WTC11 (cell line): Measurements from ENCODE around the gene TYSND1. TPM values are rescaled to one million over a fixed set of nuclear protein-coding genes. Genes with fewer than 3 reads are reported as not detected.
A peak's percentile ranks its signal among the peaks of the same experiment; 100 is the strongest.

Source experiments
- ATAC-seq: fragments of 200-7000 bp; cut with Tn5 transposase; 2 replicates; pipeline ENCODE4 v1.10.0; 2021; ENCODE audit warnings: mild to moderate bottlenecking, moderate library complexity
- CTCF ChIA-PET: fragments of 300-600 bp; sonication (Branson Sonifier 250); formaldehyde crosslinking; loops from one replicate; lab custom pipeline; 2021; ENCODE audit warnings: antibody characterized with exemption; lab: Charles Lee
- POLR2A ChIA-PET: fragments of 350-600 bp; sonication (Branson Sonifier 250); formaldehyde crosslinking; loops from one replicate; lab custom pipeline; 2021; ENCODE audit warnings: antibody characterized with exemption; lab: Charles Lee
- DNase-seq: peaks from one replicate; pipeline ENCODE4 v3.0.0; 2021; ENCODE audit warnings: low spot score
- H3K27ac Mint-ChIP-seq: 2 replicates; pipeline ENCODE4 v1.8.0; 2021; ENCODE audit warnings: mixed read lengths
- H3K27me3 Mint-ChIP-seq: 2 replicates; pipeline ENCODE4 v1.8.0; 2021; ENCODE audit warnings: low read depth, mild to moderate bottlenecking, moderate library complexity, mixed read lengths
- H3K36me3 Mint-ChIP-seq: 2 replicates; pipeline ENCODE4 v1.8.0; 2021; ENCODE audit warnings: mixed read lengths
- H3K4me1 Mint-ChIP-seq: 2 replicates; pipeline ENCODE4 v1.8.0; 2022; ENCODE audit warnings: mixed read lengths
- H3K4me3 Mint-ChIP-seq: 2 replicates; pipeline ENCODE4 v1.8.0; 2021; ENCODE audit warnings: mild to moderate bottlenecking, moderate library complexity, mixed read lengths
- H3K9me3 Mint-ChIP-seq: 2 replicates; pipeline ENCODE4 v1.8.0; 2021; ENCODE audit warnings: mixed read lengths
- ATF3 ChIP-seq: sonication (generic); formaldehyde crosslinking; conservative IDR thresholded peaks from 2 replicates; pipeline ENCODE4 v1.8.1; 2022; ENCODE audit warnings: mild to moderate bottlenecking, missing genetic modification reagents
- ATF6 ChIP-seq: sonication (generic); formaldehyde crosslinking; IDR thresholded peaks from 2 replicates; pipeline ENCODE4 v1.8.1; 2023; ENCODE audit warnings: mild to moderate bottlenecking, missing genetic modification reagents
- CREB1 ChIP-seq: sonication (generic); formaldehyde crosslinking; IDR thresholded peaks from 2 replicates; pipeline ENCODE4 v1.8.0; 2023; ENCODE audit warnings: mild to moderate bottlenecking, missing genetic modification reagents
- CREM ChIP-seq: sonication (generic); formaldehyde crosslinking; IDR thresholded peaks from 2 replicates; pipeline ENCODE4 v1.8.1; 2022; ENCODE audit warnings: mild to moderate bottlenecking, missing genetic modification reagents, moderate library complexity
- E2F4 ChIP-seq: sonication (generic); formaldehyde crosslinking; IDR thresholded peaks from 2 replicates; pipeline ENCODE4 v1.8.1; 2022; ENCODE audit warnings: low read depth, mild to moderate bottlenecking, moderate library complexity, missing genetic modification reagents, borderline replicate concordance
- ESRRA ChIP-seq: sonication (generic); formaldehyde crosslinking; IDR thresholded peaks from 2 replicates; pipeline ENCODE4 v1.8.1; 2022; ENCODE audit warnings: mild to moderate bottlenecking, missing genetic modification reagents, borderline replicate concordance
- ETV6 ChIP-seq: sonication (generic); formaldehyde crosslinking; IDR thresholded peaks from 2 replicates; pipeline ENCODE4 v1.8.1; 2022; ENCODE audit warnings: mild to moderate bottlenecking, missing genetic modification reagents
- FOXP4 ChIP-seq: sonication (generic); formaldehyde crosslinking; IDR thresholded peaks from 2 replicates; pipeline ENCODE4 v1.8.0; 2022; ENCODE audit warnings: mild to moderate bottlenecking, missing genetic modification reagents
- PRDM15 ChIP-seq: sonication (generic); formaldehyde crosslinking; IDR thresholded peaks from 2 replicates; pipeline ENCODE4 v1.8.0; 2022; ENCODE audit warnings: missing genetic modification reagents
- SMAD3 ChIP-seq: sonication (generic); formaldehyde crosslinking; IDR thresholded peaks from 2 replicates; pipeline ENCODE4 v1.8.0; 2022; ENCODE audit warnings: missing genetic modification reagents, mild to moderate bottlenecking, borderline replicate concordance
- TCF7 ChIP-seq: sonication (generic); formaldehyde crosslinking; IDR thresholded peaks from 2 replicates; pipeline ENCODE4 v1.8.0; 2022; ENCODE audit warnings: mild to moderate bottlenecking, low read depth, missing genetic modification reagents, moderate library complexity
- ZMAT4 ChIP-seq: fragments of 250-450 bp; sonication (Bioruptor Pico); IDR thresholded peaks from 2 replicates; pipeline ENCODE4 v1.9.0; 2021; ENCODE audit warnings: mild to moderate bottlenecking
- ZNF121 ChIP-seq: sonication (generic); formaldehyde crosslinking; IDR thresholded peaks from 2 replicates; pipeline ENCODE4 v1.8.0; 2023; ENCODE audit warnings: missing genetic modification reagents
- total RNA-seq: library from RNA; stranded (reverse); gene quantifications from 3 replicates; pipeline ENCODE4 v1.2.3, GENCODE V29; 2021

Gene TYSND1
- total RNA-seq, 1 experiment from 2014 or later = 18.9 TPM

- TF ChIP-seq FOXP4 (no peak), CREM (CRISPR knock-in tag) (no peak), ZNF121 (CRISPR knock-in tag) (no peak), ATF6 (CRISPR knock-in tag) (no peak), SMAD3 (CRISPR knock-in tag) (no peak), ESRRA (no peak), ETV6 (CRISPR knock-in tag) (no peak), E2F4 (CRISPR knock-in tag) (no peak), ATF3 (CRISPR knock-in tag) (no peak), TCF7 (CRISPR knock-in tag) (no peak), CREB1 (no peak)
Measured at GRCh38 chr10:70139997-70140250, 6.6 kb downstream of the TYSND1 start (continued).

DNA sequence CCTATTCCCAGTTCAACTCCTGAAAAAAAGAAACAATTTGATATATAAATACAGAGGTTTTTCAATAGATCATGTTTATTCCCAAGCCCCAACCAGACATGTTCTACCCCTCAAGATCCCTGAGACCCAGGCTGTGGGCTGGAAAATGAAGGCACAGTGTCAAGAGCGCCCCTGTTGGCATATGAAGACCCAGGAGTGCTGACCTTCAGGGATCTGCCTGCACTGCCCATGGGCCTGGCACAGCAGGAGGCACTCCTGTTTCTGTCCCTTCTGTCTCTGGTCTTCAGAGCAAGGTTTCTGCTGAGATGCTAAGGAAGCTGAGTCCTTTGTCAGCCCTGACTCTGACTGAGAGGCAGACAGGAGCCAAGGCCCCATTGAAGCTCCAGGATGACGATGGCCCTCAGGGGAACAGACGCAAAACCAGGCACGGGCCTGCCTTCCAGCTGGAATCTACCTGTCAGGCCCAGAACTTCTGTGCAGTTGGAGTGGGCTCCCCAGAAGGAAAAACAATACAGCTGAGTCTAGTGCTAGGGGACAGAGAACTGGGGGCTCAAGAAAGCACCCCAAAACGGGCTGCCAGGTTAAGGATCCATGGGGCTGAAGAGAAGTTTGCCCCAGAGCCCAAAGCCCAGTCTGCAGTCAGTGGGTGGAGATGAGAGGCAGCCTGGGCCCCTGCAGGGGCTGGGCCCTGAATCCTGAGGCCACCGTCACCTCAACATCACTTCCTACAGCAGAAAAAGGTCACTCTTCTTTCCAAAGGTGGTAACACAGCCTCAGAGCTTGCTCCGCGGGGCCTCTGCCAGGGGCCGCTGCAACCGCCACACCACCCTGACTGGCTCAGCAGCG, 7.1 kb downstream of the TYSND1 start:
- Mint-ChIP-seq H3K36me3 (no peaks in the 10 kb centered on the region), H3K9me3 (no peaks in the 10 kb centered on the region), H3K27me3 (no peaks in the 10 kb centered on the region), H3K4me3 (no peak overlapping the region), H3K4me1 (peaks cover 5% of the 10 kb centered on the region), H3K27ac (peak overlapping the region; percentile 51; the same call in 1 of the 2 replicates)
- ChIA-PET POLR2A (interaction anchor here (0.9 kb wide), 3 partner anchors 16 to 225 kb away, joined by 3 to 5 read pairs (median 3); partner anchors contain the start of gene SAR1A), CTCF (interaction anchor here (0.6 to 1.6 kb wide), 6 partner anchors 18 to 603 kb away, joined by 3 to 6 read pairs (median 3); no protein-coding TSS in a partner anchor)
- peak; percentile 81 for TF ChIP-seq ZNF121 (CRISPR knock-in tag)
- peak; percentile 80 for TF ChIP-seq PRDM15 (CRISPR knock-in tag)
- no peak for TF ChIP-seq ZMAT4 (CRISPR knock-in tag)
- peak; percentile 68; the same call in 1 of the 2 replicates for ATAC-seq
- no peak for DNase-seq
